K562 (cell line): Measurements from ENCODE around the gene CCDC178. TPM values are rescaled to one million over a fixed set of nuclear protein-coding genes. Genes with fewer than 3 reads are reported as not detected.

ENCODE experiments used
- ATAC-seq: fragments of 200-7000 bp; cut with Tn5 transposase; 3 replicates; pipeline ENCODE4 v1.9.1; 2020; ENCODE audit warnings: moderate library complexity
- BruUV-seq: library from RNA; stranded (reverse); fragments of 400-500 nt; replicated peaks from 2 replicates; lab custom pipeline; 2021; lab: Mats Ljungman, UMichigan
- CTCF ChIA-PET: fragments of 300-600 bp; formaldehyde crosslinking; extraction: SDS; loops from one replicate; lab custom pipeline; 2021; ENCODE audit warnings: low intra/inter-chr PET ratio; lab: Yijun Ruan, JAX
- POLR2A ChIA-PET: fragments of 300-600, 350-650 bp; sonication (Branson Sonifier 250); formaldehyde crosslinking; extraction: SDS; loops from one replicate; lab custom pipeline; 2021; ENCODE audit warnings: antibody characterized with exemption, inconsistent platforms; lab: Yijun Ruan, JAX
- DNase-seq, 4 experiments: peaks; one replicate each; pipeline versions ENCODE4 v3.0.0 to v3.0.0-alpha.2; 2011 to 2018; ENCODE audit warnings: low spot score in 3 of 4, mixed read lengths in 3 of 4; ENCODE audit errors: extremely low read depth in 1 of 4
- FAIRE-seq: peaks from 2 replicates; lab custom pipeline; 2011; peaks lifted over from hg19 to GRCh38; lab: Jason Lieb, UNC
- H2AFZ ChIP-seq: 2 replicates; pipeline ENCODE4 v1.6.0; 2011; ENCODE audit warnings: low read depth, low read length, control low read depth, inconsistent platforms
- H3K27ac ChIP-seq: fragments of 200-600 bp; 3 replicates; pipeline ENCODE4 v1.8.0; 2011; ENCODE audit warnings: low read depth, mild to moderate bottlenecking, control low read depth, inconsistent platforms, low read length, moderate library complexity, mixed read lengths; ENCODE audit errors: extremely low read depth
- H3K27me3 ChIP-seq, 2 experiments: fragments of 300-600 bp in 1 of 2; 2 replicates in 1 of 2; 3 replicates in 1 of 2; pipeline versions ENCODE4 v1.6.0 to v1.8.0; 2011; ENCODE audit warnings: inconsistent platforms in 2 of 2, low read length in 2 of 2, mild to moderate bottlenecking in 1 of 2, mixed read lengths in 1 of 2, moderate library complexity in 1 of 2; ENCODE audit not compliant: control insufficient read depth in 2 of 2, insufficient read depth in 2 of 2
- H3K36me3 ChIP-seq: fragments of 300-600 bp; 3 replicates; pipeline ENCODE4 v1.8.0; 2011; ENCODE audit warnings: mild to moderate bottlenecking, low read length, inconsistent platforms; ENCODE audit not compliant: control insufficient read depth, insufficient read depth
- H3K4me1 ChIP-seq, 2 experiments: fragments of 200-600 bp in 1 of 2; replicated peaks in 1 of 2; 2 replicates in 1 of 2; 3 replicates in 1 of 2; pipeline versions ENCODE4 v1.5.1 to v1.8.0; 2011; ENCODE audit warnings: inconsistent platforms in 2 of 2, low read length in 2 of 2, mild to moderate bottlenecking in 1 of 2, mixed read lengths in 1 of 2, moderate library complexity in 1 of 2; ENCODE audit not compliant: control insufficient read depth in 2 of 2, insufficient read depth in 2 of 2
- H3K4me2 ChIP-seq: 2 replicates; pipeline ENCODE4 v1.6.1; 2011; ENCODE audit warnings: low read length, control low read depth, inconsistent platforms, mixed read lengths; ENCODE audit not compliant: insufficient read depth
- H3K4me3 ChIP-seq: fragments of 200-600 bp; sonication (generic), shearing (Covaris generic); 2 replicates; pipeline ENCODE4 v1.5.1; 2016; ENCODE audit warnings: control low read depth, inconsistent platforms
- H3K79me2 ChIP-seq: fragments of 200-600 bp; 3 replicates; pipeline ENCODE4 v1.8.0; 2011; ENCODE audit warnings: low read length, inconsistent platforms; ENCODE audit not compliant: control insufficient read depth, insufficient read depth
- H3K9ac ChIP-seq, 2 experiments: 2 replicates each; pipeline versions ENCODE4 v1.6.0 to v1.6.1; 2011; ENCODE audit warnings: low read depth in 2 of 2, low read length in 2 of 2, control low read depth in 1 of 2, inconsistent platforms in 1 of 2, mild to moderate bottlenecking in 1 of 2, mixed read lengths in 1 of 2; ENCODE audit not compliant: insufficient read depth in 1 of 2
- H3K9me1 ChIP-seq: one replicate; pipeline ENCODE4 v1.6.0; 2011; ENCODE audit warnings: inconsistent platforms, mild to moderate bottlenecking, low read length, moderate library complexity; ENCODE audit not compliant: control insufficient read depth, insufficient read depth
- H3K9me3 ChIP-seq: replicated peaks from 2 replicates; pipeline ENCODE4 v1.5.1; 2011; ENCODE audit warnings: low read depth, low read length, inconsistent platforms; ENCODE audit not compliant: control insufficient read depth, insufficient read depth
- H4K20me1 ChIP-seq: replicated peaks from 2 replicates; pipeline ENCODE4 v1.6.1; 2011; ENCODE audit warnings: low read length, inconsistent platforms, mixed read lengths; ENCODE audit not compliant: control insufficient read depth, insufficient read depth
- HNRNPLL ChIP-seq: fragments of 200-400 bp; formaldehyde crosslinking; IDR thresholded peaks from 2 replicates; pipeline ENCODE4 v1.6.1; 2017; ENCODE audit warnings: low read length, low read depth, mild to moderate bottlenecking; ENCODE audit not compliant: poor library complexity, severe bottlenecking
- LEF1 ChIP-seq: fragments of 450-650 bp; IDR thresholded peaks from 2 replicates; pipeline ENCODE4 v1.6.1; 2016; ENCODE audit warnings: mild to moderate bottlenecking
- RBM39 ChIP-seq: fragments of 200-400 bp; formaldehyde crosslinking; optimal IDR thresholded peaks from 2 replicates; pipeline ENCODE3; 2018; ENCODE audit warnings: low read depth, low read length
- SMARCA4 ChIP-seq: fragments of 450-650 bp; IDR thresholded peaks from 2 replicates; pipeline ENCODE4 v1.6.1; 2016
- SPI1 ChIP-seq: IDR thresholded peaks from 2 replicates; pipeline ENCODE4 v1.6.1; 2011; ENCODE audit warnings: low read depth, low read length, control low read depth, borderline replicate concordance
- ZBTB17 ChIP-seq: fragments of 450-650 bp; formaldehyde crosslinking; IDR thresholded peaks from 2 replicates; pipeline ENCODE4 v1.4.0; 2020; ENCODE audit warnings: mild to moderate bottlenecking
- ZNF445 ChIP-seq: fragments of 250-450 bp; sonication (Bioruptor Pico); IDR thresholded peaks from 2 replicates; pipeline ENCODE4 v1.4.0; 2020; ENCODE audit warnings: low read depth, mild to moderate bottlenecking, moderate library complexity
- WGBS: fragments of 100-300 bp; shearing (Covaris generic); methylation state at CpG from one replicate; pipeline ENCODE4 v1.1.6; 2016; ENCODE audit warnings: low coverage, mixed read lengths; ENCODE audit not compliant: insufficient coverage; ENCODE audit errors: missing lambda C conversion rate; 5-methylcytosine and 5-hydroxymethylcytosine counted together
- in situ Hi-C: fragments of 300-500 bp; cut with MboI; formaldehyde crosslinking; loops from 4 replicates; pipeline ENCODE4 v1.15.0; 2018; ENCODE audit warnings: inconsistent platforms, mixed read lengths
- intact Hi-C: fragments of 100-400 bp; cut with micrococcal nuclease; formaldehyde crosslinking; loops from 2 replicates; pipeline ENCODE4 v1.14.2; 2022
- polyA plus RNA-seq, 8 experiments: library from polyadenylated mRNA; depleted of rRNA in 4 of 8; stranded (reverse) in 5 of 8; unstranded in 3 of 8; fragments of >200 nt; fragmentation: Nextera tagmentation in 2 of 8; fragmentation: Illumina TruSeq in 1 of 8; extraction: Ambion mirVana in 2 of 8; extraction: Trizol in 1 of 8; gene quantifications; 2 replicates each; pipeline versions ENCODE4 v1.2.1 to v1.2.3, GENCODE V29; 2011 to 2014; ENCODE audit warnings: inconsistent platforms in 1 of 8, missing spikeins in 1 of 8
- total RNA-seq, 7 experiments: library from RNA; depleted of rRNA in 6 of 7; stranded (reverse); fragments of >200 nt in 6 of 7; fragmentation: Illumina TruSeq in 2 of 7; extraction: Trizol in 2 of 7; gene quantifications; 2 replicates each; pipeline versions ENCODE4 v1.2.1 to v1.2.3, GENCODE V29; 2011 to 2021; ENCODE audit warnings: low replicate concordance in 1 of 7
- TF ChIP-seq, protein P1 (sequence below): fragments of 250-450 bp; sonication (Bioruptor Pico); IDR thresholded peaks from 2 replicates; pipeline ENCODE4 v1.4.0; 2020; ENCODE audit warnings: borderline replicate concordance
- TF ChIP-seq, protein P2 (sequence below): fragments of 450-650 bp; formaldehyde crosslinking; IDR thresholded peaks from 2 replicates; pipeline ENCODE4 v1.4.0; 2020; ENCODE audit warnings: mild to moderate bottlenecking, mixed read lengths
- TF ChIP-seq, protein P3 (sequence below): sonication (generic); formaldehyde crosslinking; IDR thresholded peaks from 2 replicates; pipeline ENCODE4 v1.8.1; 2022; ENCODE audit warnings: missing genetic modification reagents

CCDC178 gene
- total and polyA plus RNA-seq, 9 of the 15 experiments (the other 6 are each of a cell fraction or from before 2014, with no cell fraction given), result 0.12 to 0.47 (median 0.15) TPM; not detected in 6

DNA sequence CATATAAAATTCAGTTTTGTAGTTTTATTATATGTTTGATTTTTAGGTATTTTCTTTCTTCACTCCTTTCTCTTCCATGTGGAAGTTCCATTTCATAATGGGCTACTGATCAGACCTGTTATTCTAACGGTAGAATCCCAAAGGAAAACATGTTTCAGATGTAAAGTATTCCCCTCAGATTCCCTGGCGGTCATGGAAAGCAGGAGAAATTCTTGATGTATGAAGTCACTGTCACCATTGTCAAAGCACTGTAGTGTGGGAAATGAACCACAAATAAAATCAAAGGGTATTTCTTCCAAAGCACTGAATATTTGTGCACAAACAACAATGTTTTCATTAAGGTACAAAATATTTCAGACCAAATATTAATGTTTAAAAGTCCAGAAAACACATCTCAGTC lies 430.4 kb downstream of the CCDC178 start:
- no peak overlapping the region for H3K27ac ChIP-seq
- no peaks in the 10 kb centered on the region for H3K9me3 ChIP-seq
- CTCF ChIA-PET, result no interaction called here
- no peaks in the 10 kb centered on the region for H3K79me2 ChIP-seq
- no peak overlapping the region for H2AFZ ChIP-seq
- WGBS, result 0% methylated on average over 2 of the region's 2 CpGs
- no peak for FAIRE-seq
- H3K9me1 ChIP-seq, result no peaks in the 10 kb centered on the region
- in situ Hi-C loops, result no loop called here
- no TSS peak for BruUV-seq
- DNase-seq, result no peak
- ATAC-seq, result no peak
- H3K4me2 ChIP-seq, result no peak overlapping the region
- H3K36me3 ChIP-seq, result no peaks in the 10 kb centered on the region
- H4K20me1 ChIP-seq, result no peaks in the 10 kb centered on the region
- TF ChIP-seq LEF1, result no peak
- TF ChIP-seq, protein P1, sequence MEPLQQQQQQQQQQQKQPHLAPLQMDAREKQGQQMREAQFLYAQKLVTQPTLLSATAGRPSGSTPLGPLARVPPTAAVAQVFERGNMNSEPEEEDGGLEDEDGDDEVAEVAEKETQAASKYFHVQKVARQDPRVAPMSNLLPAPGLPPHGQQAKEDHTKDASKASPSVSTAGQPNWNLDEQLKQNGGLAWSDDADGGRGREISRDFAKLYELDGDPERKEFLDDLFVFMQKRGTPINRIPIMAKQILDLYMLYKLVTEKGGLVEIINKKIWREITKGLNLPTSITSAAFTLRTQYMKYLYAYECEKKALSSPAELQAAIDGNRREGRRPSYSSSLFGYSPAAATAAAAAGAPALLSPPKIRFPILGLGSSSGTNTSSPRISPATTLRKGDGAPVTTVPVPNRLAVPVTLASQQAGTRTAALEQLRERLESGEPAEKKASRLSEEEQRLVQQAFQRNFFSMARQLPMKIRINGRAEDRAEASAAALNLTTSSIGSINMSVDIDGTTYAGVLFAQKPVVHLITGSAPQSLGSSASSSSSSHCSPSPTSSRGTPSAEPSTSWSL, result no peak
- no peak for TF ChIP-seq ZBTB17
- intact Hi-C loops, result no loop called here
- no peaks in the 10 kb centered on the region for H3K27me3 ChIP-seq
- H3K4me1 ChIP-seq, result no peaks in the 10 kb centered on the region
- POLR2A ChIA-PET, result no interaction called here
- H3K9ac ChIP-seq, result no peak overlapping the region
- no peak overlapping the region for H3K4me3 ChIP-seq

GRCh38 chr18:32998921-32999320 lies 441.6 kb downstream of the CCDC178 start:
- no peak overlapping the region for H2AFZ ChIP-seq
- no peak overlapping the region for H3K4me3 ChIP-seq
- H3K27me3 ChIP-seq, result no peaks in the 10 kb centered on the region
- no peaks in the 10 kb centered on the region for H3K9me3 ChIP-seq
- H3K4me2 ChIP-seq, result no peak overlapping the region
- no peaks in the 10 kb centered on the region for H4K20me1 ChIP-seq
- H3K9ac ChIP-seq, result no peak overlapping the region
- no TSS peak for BruUV-seq
- ATAC-seq (no peak), DNase-seq (no peak), FAIRE-seq (no peak)
- CTCF ChIA-PET, result no interaction called here
- intact Hi-C loops (no loop called here), in situ Hi-C loops (no loop called here)
- no peaks in the 10 kb centered on the region for H3K36me3 ChIP-seq
- no peaks in the 10 kb centered on the region for H3K4me1 ChIP-seq
- no peaks in the 10 kb centered on the region for H3K9me1 ChIP-seq
- H3K79me2 ChIP-seq, result no peaks in the 10 kb centered on the region
- POLR2A ChIA-PET, result no interaction called here
- 0% methylated on average over 1 of the region's 1 CpG for WGBS
- no peak overlapping the region for H3K27ac ChIP-seq
- TF ChIP-seq, protein P2, sequence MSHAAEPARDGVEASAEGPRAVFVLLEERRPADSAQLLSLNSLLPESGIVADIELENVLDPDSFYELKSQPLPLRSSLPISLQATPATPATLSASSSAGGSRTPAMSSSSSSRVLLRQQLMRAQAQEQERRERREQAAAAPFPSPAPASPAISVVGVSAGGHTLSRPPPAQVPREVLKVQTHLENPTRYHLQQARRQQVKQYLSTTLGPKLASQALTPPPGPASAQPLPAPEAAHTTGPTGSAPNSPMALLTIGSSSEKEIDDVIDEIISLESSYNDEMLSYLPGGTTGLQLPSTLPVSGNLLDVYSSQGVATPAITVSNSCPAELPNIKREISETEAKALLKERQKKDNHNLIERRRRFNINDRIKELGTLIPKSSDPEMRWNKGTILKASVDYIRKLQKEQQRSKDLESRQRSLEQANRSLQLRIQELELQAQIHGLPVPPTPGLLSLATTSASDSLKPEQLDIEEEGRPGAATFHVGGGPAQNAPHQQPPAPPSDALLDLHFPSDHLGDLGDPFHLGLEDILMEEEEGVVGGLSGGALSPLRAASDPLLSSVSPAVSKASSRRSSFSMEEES (CRISPR knock-in tag), result no peak
- TF ChIP-seq HNRNPLL (no peak), RBM39 (no peak), SPI1 (no peak), ZNF445 (CRISPR knock-in tag) (no peak), SMARCA4 (no peak)
- TF ChIP-seq, protein P3, sequence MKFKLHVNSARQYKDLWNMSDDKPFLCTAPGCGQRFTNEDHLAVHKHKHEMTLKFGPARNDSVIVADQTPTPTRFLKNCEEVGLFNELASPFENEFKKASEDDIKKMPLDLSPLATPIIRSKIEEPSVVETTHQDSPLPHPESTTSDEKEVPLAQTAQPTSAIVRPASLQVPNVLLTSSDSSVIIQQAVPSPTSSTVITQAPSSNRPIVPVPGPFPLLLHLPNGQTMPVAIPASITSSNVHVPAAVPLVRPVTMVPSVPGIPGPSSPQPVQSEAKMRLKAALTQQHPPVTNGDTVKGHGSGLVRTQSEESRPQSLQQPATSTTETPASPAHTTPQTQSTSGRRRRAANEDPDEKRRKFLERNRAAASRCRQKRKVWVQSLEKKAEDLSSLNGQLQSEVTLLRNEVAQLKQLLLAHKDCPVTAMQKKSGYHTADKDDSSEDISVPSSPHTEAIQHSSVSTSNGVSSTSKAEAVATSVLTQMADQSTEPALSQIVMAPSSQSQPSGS, result no peak
